NCI-H1048 (cell line): ENCODE data around the gene KIF1A.

Source experiments
- DNase-seq: peaks from one replicate; lab custom pipeline; 2025; lab: John Stamatoyannopoulos, UW

The KIF1A gene

GRCh38 chr2:240799033-240799820 is 20.8 kb downstream of the KIF1A start:
- no peak for DNase-seq

- DNase-seq: no peak
Measured at GRCh38 chr2:240798327-240798905, 21.6 kb downstream of the KIF1A start.

GRCh38 chr2:240797914-240798313 is 22.1 kb downstream of the KIF1A start:
- no peak for DNase-seq

- no peak for DNase-seq
Measured at GRCh38 chr2:240797500-240797895, 22.5 kb downstream of the KIF1A start.

GRCh38 chr2:240796543-240797499 is 23.2 kb downstream of the KIF1A start:
- no peak for DNase-seq

GRCh38 chr2:240795916-240796510 is 24.0 kb downstream of the KIF1A start:
- DNase-seq: no peak

GRCh38 chr2:240795454-240795853 is 24.6 kb downstream of the KIF1A start:
- DNase-seq: no peak

- DNase-seq: no peak
Measured at GRCh38 chr2:240794178-240794721, 25.8 kb downstream of the KIF1A start.

GRCh38 chr2:240793313-240794177 is 26.5 kb downstream of the KIF1A start:
- no peak for DNase-seq

GRCh38 chr2:240792629-240793312 is 27.2 kb downstream of the KIF1A start:
- no peak for DNase-seq

- DNase-seq: no peak
Measured at GRCh38 chr2:240791821-240792628, 28.0 kb downstream of the KIF1A start.

GRCh38 chr2:240791221-240791800 is 28.7 kb downstream of the KIF1A start:
- no peak for DNase-seq

- DNase-seq: no peak
Measured at GRCh38 chr2:240790370-240791220, 29.4 kb downstream of the KIF1A start.

GRCh38 chr2:240789501-240790369 is 30.3 kb downstream of the KIF1A start:
- no peak for DNase-seq

- DNase-seq: no peak
Measured at GRCh38 chr2:240789051-240789453, 31.0 kb downstream of the KIF1A start.

- DNase-seq: no peak
Measured at GRCh38 chr2:240788482-240788881, 31.5 kb downstream of the KIF1A start.
